OCI-LY3 (cell line): ENCODE measurements around the gene CNTNAP4.

Source experiments
- H2AFZ ChIP-seq: fragments of 200-600, 300-600 bp; shearing (Covaris generic); 2 replicates; pipeline ENCODE4 v1.6.0; 2014; ENCODE audit warnings: antibody characterized with exemption, low read depth, low read length
- H3K27ac ChIP-seq: fragments of 200-600, 300-600 bp; sonication (generic); 2 replicates; pipeline ENCODE4 v1.5.1; 2014; ENCODE audit warnings: mild to moderate bottlenecking, low read length, moderate library complexity, mixed read lengths
- H3K27me3 ChIP-seq: fragments of 200-600, 300-600 bp; sonication (generic); 2 replicates; pipeline ENCODE4 v1.6.1; 2014; ENCODE audit warnings: low read depth, low read length, mixed read lengths
- H3K36me3 ChIP-seq: fragments of 200-600, 300-600 bp; sonication (generic); replicated peaks from 2 replicates; pipeline ENCODE3; 2014; ENCODE audit warnings: low read depth, low read length, mixed read lengths
- H3K4me1 ChIP-seq: fragments of 300-600, 200-600 bp; sonication (generic); 2 replicates; pipeline ENCODE4 v1.6.1; 2014; ENCODE audit warnings: low read length, mixed read lengths
- H3K4me2 ChIP-seq: fragments of 200-600, 300-600 bp; sonication (generic); 2 replicates; pipeline ENCODE4 v1.6.1; 2014; ENCODE audit warnings: low read length, mixed read lengths
- H3K4me3 ChIP-seq: fragments of 300-600, 200-600 bp; sonication (generic); 2 replicates; pipeline ENCODE4 v1.5.1; 2014; ENCODE audit warnings: antibody characterized with exemption, mild to moderate bottlenecking, low read length, moderate library complexity
- H3K79me2 ChIP-seq: fragments of 300-600, 200-600 bp; shearing (Covaris generic); 2 replicates; pipeline ENCODE4 v1.6.1; 2014; ENCODE audit warnings: mild to moderate bottlenecking, low read length, mixed read lengths
- H3K9ac ChIP-seq: fragments of 300-600, 200-600 bp; shearing (Covaris generic); 2 replicates; pipeline ENCODE4 v1.6.0; 2014; ENCODE audit warnings: mild to moderate bottlenecking, low read length, moderate library complexity
- H3K9me3 ChIP-seq: fragments of 200-600, 300-600 bp; shearing (Covaris generic); 2 replicates; pipeline ENCODE4 v1.6.1; 2014; ENCODE audit warnings: low read length, mixed read lengths; ENCODE audit not compliant: insufficient read depth
- H4K20me1 ChIP-seq: fragments of 200-600, 300-600 bp; sonication (generic); 2 replicates; pipeline ENCODE4 v1.6.1; 2016; ENCODE audit warnings: low read length, mixed read lengths; ENCODE audit not compliant: insufficient read depth
- EZH2phosphoT487 ChIP-seq: fragments of 200-600 bp; shearing (Covaris generic); IDR thresholded peaks from 2 replicates; pipeline ENCODE4 v1.6.1; 2018; ENCODE audit warnings: antibody characterized with exemption, mixed run types, low read depth
- TF ChIP-seq, protein P1 (sequence below): fragments of 200-600, 300-600 bp; sonication (generic); IDR thresholded peaks from 2 replicates; pipeline ENCODE4 v1.5.1; 2014; ENCODE audit warnings: antibody characterized with exemption, low read length, low read depth

The CNTNAP4 gene

DNA sequence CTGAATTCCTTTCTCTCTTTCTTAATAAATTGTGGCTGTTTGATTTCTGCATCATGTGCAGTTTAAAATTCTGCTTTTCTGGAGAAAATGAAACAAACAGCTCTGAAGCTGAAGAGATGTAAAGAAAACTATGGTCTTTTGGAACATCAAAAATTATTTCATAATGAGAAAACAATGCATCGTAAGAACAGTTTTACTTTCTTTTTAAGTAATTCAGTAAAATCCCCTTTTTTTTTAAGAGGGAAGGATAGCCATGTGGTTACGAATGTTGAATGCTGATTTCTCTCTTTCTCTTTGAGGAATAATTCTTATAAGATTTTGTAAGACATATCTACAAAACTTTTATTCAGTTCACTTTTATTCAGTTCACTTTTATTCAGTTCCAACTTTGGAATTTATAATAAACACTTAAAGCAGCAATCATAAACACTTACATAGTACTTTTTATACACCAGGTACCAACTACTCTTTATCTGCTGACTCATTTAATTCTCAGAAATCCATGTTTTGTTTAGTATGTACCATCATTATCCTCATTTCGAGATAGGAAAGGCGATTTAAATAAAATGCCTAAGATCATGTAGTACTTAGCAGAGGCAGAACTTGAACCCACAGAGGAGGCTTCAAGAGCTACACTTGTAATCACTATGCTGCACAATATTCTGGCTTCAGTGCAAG, 26.6 kb downstream of the CNTNAP4 start:
- Histone ChIP-seq H3K9ac (peak overlapping the region; percentile 18), H3K27me3 (no peaks in the 10 kb centered on the region), H3K4me1 (peaks cover 16% of the 10 kb centered on the region), H4K20me1 (no peaks in the 10 kb centered on the region), H3K27ac (peak overlapping the region; percentile 26), H3K4me3 (peak overlapping the region; percentile 43), H3K4me2 (peak overlapping the region; percentile 61), H3K79me2 (no peaks in the 10 kb centered on the region), H3K9me3 (no peaks in the 10 kb centered on the region), H3K36me3 (no peaks in the 10 kb centered on the region), H2AFZ (peak overlapping the region; percentile 63)
- TF ChIP-seq, protein P1, sequence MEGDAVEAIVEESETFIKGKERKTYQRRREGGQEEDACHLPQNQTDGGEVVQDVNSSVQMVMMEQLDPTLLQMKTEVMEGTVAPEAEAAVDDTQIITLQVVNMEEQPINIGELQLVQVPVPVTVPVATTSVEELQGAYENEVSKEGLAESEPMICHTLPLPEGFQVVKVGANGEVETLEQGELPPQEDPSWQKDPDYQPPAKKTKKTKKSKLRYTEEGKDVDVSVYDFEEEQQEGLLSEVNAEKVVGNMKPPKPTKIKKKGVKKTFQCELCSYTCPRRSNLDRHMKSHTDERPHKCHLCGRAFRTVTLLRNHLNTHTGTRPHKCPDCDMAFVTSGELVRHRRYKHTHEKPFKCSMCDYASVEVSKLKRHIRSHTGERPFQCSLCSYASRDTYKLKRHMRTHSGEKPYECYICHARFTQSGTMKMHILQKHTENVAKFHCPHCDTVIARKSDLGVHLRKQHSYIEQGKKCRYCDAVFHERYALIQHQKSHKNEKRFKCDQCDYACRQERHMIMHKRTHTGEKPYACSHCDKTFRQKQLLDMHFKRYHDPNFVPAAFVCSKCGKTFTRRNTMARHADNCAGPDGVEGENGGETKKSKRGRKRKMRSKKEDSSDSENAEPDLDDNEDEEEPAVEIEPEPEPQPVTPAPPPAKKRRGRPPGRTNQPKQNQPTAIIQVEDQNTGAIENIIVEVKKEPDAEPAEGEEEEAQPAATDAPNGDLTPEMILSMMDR = no peak
- TF ChIP-seq EZH2phosphoT487 = no peak

DNA sequence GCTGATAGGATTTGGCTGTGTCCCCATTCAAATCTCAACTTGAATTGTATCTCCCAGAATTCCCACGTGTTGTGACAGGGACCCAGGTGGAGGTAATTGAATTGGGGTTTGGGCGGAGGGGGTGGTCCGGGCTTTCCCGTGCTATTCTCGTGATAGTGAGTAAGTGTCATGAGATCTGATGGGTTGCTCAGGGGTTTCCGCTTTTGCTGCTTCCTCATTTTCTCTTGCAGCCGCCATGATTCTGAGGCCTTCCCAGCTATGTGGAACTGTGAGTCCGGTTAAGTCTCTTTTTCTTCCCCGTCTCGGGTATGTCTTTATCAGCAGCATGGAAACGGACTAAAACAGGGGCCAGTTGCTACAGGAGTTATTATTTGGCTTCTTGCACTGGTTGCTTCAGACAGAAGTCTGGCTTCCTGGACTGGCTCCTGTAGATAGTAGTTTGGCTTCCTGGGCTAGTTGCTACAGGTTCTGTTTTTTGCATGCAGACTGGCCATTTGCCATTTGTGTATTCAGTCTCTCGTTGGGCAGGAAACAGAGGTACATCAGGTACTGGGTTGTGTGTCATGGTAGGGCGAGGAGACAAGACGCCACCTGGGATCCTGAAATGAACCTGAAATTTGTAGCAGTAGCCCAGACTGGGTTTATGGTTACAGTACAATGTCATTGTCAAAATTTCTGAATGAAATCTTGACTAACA, 32.6 kb downstream of the CNTNAP4 start:
- peak overlapping the region; percentile 65 for H3K9ac ChIP-seq
- H3K9me3 ChIP-seq = no peaks in the 10 kb centered on the region
- TF ChIP-seq, protein P1 = no peak
- TF ChIP-seq EZH2phosphoT487 = no peak
- H3K4me2 ChIP-seq = peak overlapping the region; percentile 52
- no peaks in the 10 kb centered on the region for H3K27me3 ChIP-seq
- no peaks in the 10 kb centered on the region for H4K20me1 ChIP-seq
- peak overlapping the region; percentile 85 for H3K27ac ChIP-seq
- H2AFZ ChIP-seq = no peak overlapping the region
- H3K79me2 ChIP-seq = peaks cover 49% of the 10 kb centered on the region
- peaks cover 11% of the 10 kb centered on the region for H3K4me1 ChIP-seq
- peak overlapping the region; percentile 79 for H3K4me3 ChIP-seq
- no peaks in the 10 kb centered on the region for H3K36me3 ChIP-seq

DNA sequence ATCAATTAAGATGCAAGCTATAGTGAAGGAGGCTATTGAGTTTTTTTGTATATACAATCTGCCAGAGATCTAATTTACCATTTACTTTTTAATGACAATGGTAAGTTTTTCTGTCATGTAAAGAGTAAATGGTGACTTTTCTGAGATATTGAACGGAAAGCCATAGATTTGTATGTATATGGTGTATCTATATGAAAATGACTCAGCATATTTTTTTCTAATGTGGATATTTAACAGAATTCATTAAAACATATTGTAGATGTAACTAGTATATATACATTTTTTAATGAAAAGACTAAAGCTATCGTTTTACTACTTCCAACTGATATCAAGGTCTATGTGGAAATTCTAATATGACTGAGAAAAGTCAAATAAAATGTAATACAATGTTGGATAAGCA, 34.1 kb downstream of the CNTNAP4 start:
- no peaks in the 10 kb centered on the region for H3K27me3 ChIP-seq
- peak overlapping the region; percentile 65 for H3K9ac ChIP-seq
- peak overlapping the region; percentile 52 for H3K4me2 ChIP-seq
- no peak overlapping the region for H3K27ac ChIP-seq
- no peak overlapping the region for H2AFZ ChIP-seq
- H3K79me2 ChIP-seq = peaks cover 61% of the 10 kb centered on the region
- H3K9me3 ChIP-seq = no peaks in the 10 kb centered on the region
- no peaks in the 10 kb centered on the region for H3K36me3 ChIP-seq
- H3K4me3 ChIP-seq = peak overlapping the region; percentile 79
- H3K4me1 ChIP-seq = peaks cover 11% of the 10 kb centered on the region
- no peaks in the 10 kb centered on the region for H4K20me1 ChIP-seq
- no peak for TF ChIP-seq EZH2phosphoT487
- TF ChIP-seq, protein P1 = no peak

DNA sequence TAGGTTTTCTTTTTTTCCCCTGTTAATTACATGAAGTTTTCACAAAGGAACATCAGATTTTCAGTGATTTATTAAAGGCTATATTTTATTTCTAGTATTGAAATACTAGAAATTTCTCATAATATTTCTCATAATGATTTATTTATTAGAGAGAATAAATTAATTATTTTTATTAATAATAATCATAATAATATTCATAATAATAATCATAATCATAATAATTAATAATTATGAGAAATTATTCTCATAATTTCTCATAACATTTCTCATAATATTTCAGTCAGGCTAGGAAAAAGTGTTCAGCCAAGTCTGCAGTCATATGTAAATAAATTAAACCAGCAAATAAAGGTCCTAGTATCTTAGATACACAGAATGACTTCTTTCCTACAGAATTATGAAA, 41.4 kb downstream of the CNTNAP4 start:
- Histone ChIP-seq H3K79me2 (peaks cover 46% of the 10 kb centered on the region), H3K36me3 (peaks cover 5% of the 10 kb centered on the region), H4K20me1 (no peaks in the 10 kb centered on the region; the same call in 1 of the 2 replicates), H3K27ac (no peak overlapping the region), H2AFZ (no peak overlapping the region), H3K9me3 (no peaks in the 10 kb centered on the region), H3K27me3 (no peaks in the 10 kb centered on the region), H3K4me3 (no peak overlapping the region), H3K9ac (no peak overlapping the region), H3K4me2 (no peak overlapping the region), H3K4me1 (peaks cover 24% of the 10 kb centered on the region)
- TF ChIP-seq EZH2phosphoT487 = no peak
- TF ChIP-seq, protein P1 = no peak
